PC-9 (cell line): ENCODE data around the gene COMMD2. TPM values are rescaled to one million over a fixed set of nuclear protein-coding genes. Genes with fewer than 3 reads are reported as not detected.

ENCODE experiments used
- BruUV-seq: library from RNA; stranded (reverse); fragments of 400-500 nt; replicated peaks from 2 replicates; lab custom pipeline; 2021; lab: Mats Ljungman, UMichigan
- CTCF ChIA-PET: fragments of 300-600 bp; sonication (Branson Sonifier 250); formaldehyde crosslinking; loops from one replicate; lab custom pipeline; 2022; ENCODE audit warnings: antibody characterized with exemption; lab: Charles Lee
- POLR2A ChIA-PET: fragments of 300-600 bp; sonication (Branson Sonifier 250); formaldehyde crosslinking; loops from one replicate; lab custom pipeline; 2022; ENCODE audit warnings: antibody characterized with exemption; ENCODE audit not compliant: unreplicated experiment; lab: Charles Lee
- DNase-seq, 2 experiments: peaks; one replicate each; pipeline versions ENCODE4 v3.0.0 to v3.0.0-alpha.2; 2015 to 2022; ENCODE audit warnings: mixed read lengths in 1 of 2
- H2AFZ ChIP-seq: fragments of 200-600 bp; sonication (generic); 2 replicates; pipeline ENCODE4 v1.8.1; 2017; ENCODE audit warnings: antibody characterized with exemption
- H3F3A ChIP-seq: fragments of 200-600 bp; sonication (generic); 2 replicates; pipeline ENCODE4 v1.8.1; 2017; ENCODE audit warnings: antibody characterized with exemption, mild to moderate bottlenecking, low read depth; ENCODE audit not compliant: insufficient read depth
- H3K27ac ChIP-seq: fragments of 200-600 bp; sonication (generic); 2 replicates; pipeline ENCODE4 v1.6.1; 2016; ENCODE audit warnings: mixed run types
- H3K27me3 ChIP-seq: fragments of 200-600 bp; sonication (generic); 2 replicates; pipeline ENCODE4 v1.6.1; 2016; ENCODE audit warnings: low read depth, mixed run types; ENCODE audit not compliant: insufficient read depth
- H3K36me3 ChIP-seq: fragments of 200-600 bp; sonication (generic); 2 replicates; pipeline ENCODE4 v1.6.1; 2016; ENCODE audit warnings: low read depth, mixed run types
- H3K4me1 ChIP-seq: fragments of 200-600 bp; sonication (generic); replicated peaks from 2 replicates; pipeline ENCODE4 v1.6.1; 2016; ENCODE audit warnings: mixed run types; ENCODE audit not compliant: insufficient read depth
- H3K4me2 ChIP-seq: fragments of 200-600 bp; sonication (generic); 2 replicates; pipeline ENCODE4 v1.6.1; 2017; ENCODE audit warnings: mixed run types
- H3K4me3 ChIP-seq: fragments of 200-600 bp; sonication (generic); 2 replicates; pipeline ENCODE4 v1.6.1; 2016; ENCODE audit warnings: mixed run types
- H3K79me2 ChIP-seq: fragments of 200-600 bp; sonication (generic); 2 replicates; pipeline ENCODE4 v1.6.1; 2017; ENCODE audit warnings: low read depth, mixed run types
- H3K9me2 ChIP-seq: fragments of 200-600 bp; sonication (generic); 2 replicates; pipeline ENCODE4 v1.8.1; 2017; ENCODE audit warnings: mild to moderate bottlenecking; ENCODE audit not compliant: insufficient read depth
- H3K9me3 ChIP-seq: fragments of 200-600 bp; sonication (generic); 2 replicates; pipeline ENCODE4 v1.8.1; 2016; ENCODE audit warnings: low read depth; ENCODE audit not compliant: insufficient read depth
- H4K20me1 ChIP-seq: fragments of 200-600 bp; sonication (generic); 2 replicates; pipeline ENCODE4 v1.8.1; 2017; ENCODE audit not compliant: insufficient read depth
- EZH2 ChIP-seq: fragments of 200-600 bp; sonication (generic); IDR thresholded peaks from 2 replicates; pipeline ENCODE4 v1.8.0; 2017; ENCODE audit warnings: antibody characterized with exemption, low read depth
- intact Hi-C: fragments of 100-400 bp; cut with micrococcal nuclease; formaldehyde crosslinking; loops from one replicate; pipeline ENCODE4 v1.10.0; 2022; ENCODE audit not compliant: unreplicated experiment
- total RNA-seq: library from RNA; stranded (reverse); gene quantifications from 2 replicates; pipeline ENCODE4 v1.2.3, GENCODE V29; 2021
- TF ChIP-seq, protein P1 (sequence below): fragments of 200-600 bp; sonication (generic); conservative IDR thresholded peaks from 2 replicates; pipeline ENCODE4 v1.6.1; 2017; ENCODE audit warnings: mixed run types, antibody characterized with exemption, mild to moderate bottlenecking, moderate library complexity

The COMMD2 gene
- total RNA-seq, 1 experiment from 2014 or later, result 58.2 TPM

GRCh38 chr3:149777414-149778214, 25.3 kb upstream of the COMMD2 start:
- H3K27me3 ChIP-seq, result no peaks in the 10 kb centered on the region
- TF ChIP-seq, protein P1, sequence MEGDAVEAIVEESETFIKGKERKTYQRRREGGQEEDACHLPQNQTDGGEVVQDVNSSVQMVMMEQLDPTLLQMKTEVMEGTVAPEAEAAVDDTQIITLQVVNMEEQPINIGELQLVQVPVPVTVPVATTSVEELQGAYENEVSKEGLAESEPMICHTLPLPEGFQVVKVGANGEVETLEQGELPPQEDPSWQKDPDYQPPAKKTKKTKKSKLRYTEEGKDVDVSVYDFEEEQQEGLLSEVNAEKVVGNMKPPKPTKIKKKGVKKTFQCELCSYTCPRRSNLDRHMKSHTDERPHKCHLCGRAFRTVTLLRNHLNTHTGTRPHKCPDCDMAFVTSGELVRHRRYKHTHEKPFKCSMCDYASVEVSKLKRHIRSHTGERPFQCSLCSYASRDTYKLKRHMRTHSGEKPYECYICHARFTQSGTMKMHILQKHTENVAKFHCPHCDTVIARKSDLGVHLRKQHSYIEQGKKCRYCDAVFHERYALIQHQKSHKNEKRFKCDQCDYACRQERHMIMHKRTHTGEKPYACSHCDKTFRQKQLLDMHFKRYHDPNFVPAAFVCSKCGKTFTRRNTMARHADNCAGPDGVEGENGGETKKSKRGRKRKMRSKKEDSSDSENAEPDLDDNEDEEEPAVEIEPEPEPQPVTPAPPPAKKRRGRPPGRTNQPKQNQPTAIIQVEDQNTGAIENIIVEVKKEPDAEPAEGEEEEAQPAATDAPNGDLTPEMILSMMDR, result no peak
- no peak for TF ChIP-seq EZH2
- DNase-seq, result no peak
- H4K20me1 ChIP-seq, result no peaks in the 10 kb centered on the region
- H3K9me2 ChIP-seq, result no peaks in the 10 kb centered on the region
- ChIA-PET POLR2A (interaction anchor here (0.5 to 0.6 kb wide), 2 partner anchors 120 to 477 kb away, joined by 3 read pairs; partner anchors contain the start of gene WWTR1), CTCF (interaction anchor here (0.6 kb wide), 3 partner anchors 23 to 205 kb away, joined by 3 to 4 read pairs (median 3); no protein-coding TSS in a partner anchor)
- peaks cover 7% of the 10 kb centered on the region; the same call in 1 of the 2 replicates for H3K4me1 ChIP-seq
- BruUV-seq, result no TSS peak
- H2AFZ ChIP-seq, result peak overlapping the region; percentile 17
- H3K36me3 ChIP-seq, result no peaks in the 10 kb centered on the region
- H3K4me3 ChIP-seq, result no peak overlapping the region
- H3K9me3 ChIP-seq, result no peaks in the 10 kb centered on the region
- H3F3A ChIP-seq, result no peaks in the 10 kb centered on the region
- no peaks in the 10 kb centered on the region for H3K79me2 ChIP-seq
- 0 out of 2 replicates have a peak overlapping the region, but pooled peaks have one; percentile 13 for H3K4me2 ChIP-seq
- no peak overlapping the region for H3K27ac ChIP-seq
- intact Hi-C loops, result no loop called here

- Histone ChIP-seq H3F3A (no peaks in the 10 kb centered on the region), H3K79me2 (no peaks in the 10 kb centered on the region), H3K36me3 (no peaks in the 10 kb centered on the region), H3K4me2 (no peak overlapping the region), H3K9me3 (no peaks in the 10 kb centered on the region), H3K27me3 (no peaks in the 10 kb centered on the region), H2AFZ (no peak overlapping the region), H3K9me2 (0 out of 2 replicates have a peak, but pooled peaks cover 3% of the 10 kb centered on the region), H4K20me1 (no peaks in the 10 kb centered on the region), H3K27ac (no peak overlapping the region), H3K4me1 (peaks cover 7% of the 10 kb centered on the region; the same call in 1 of the 2 replicates), H3K4me3 (no peak overlapping the region)
- TF ChIP-seq, protein P1, result no peak
- no peak for TF ChIP-seq EZH2
- no peak for DNase-seq
- BruUV-seq, result no TSS peak
- POLR2A ChIA-PET, result no interaction called here
- intact Hi-C loops, result no loop called here
- CTCF ChIA-PET, result interaction anchor here (0.6 kb wide), 1 partner anchor 31 kb away, joined by 3 read pairs; no protein-coding TSS in a partner anchor
Observed at GRCh38 chr3:149776170-149776569, 23.9 kb upstream of the COMMD2 start.

- POLR2A ChIA-PET, result no interaction called here
- no TSS peak for BruUV-seq
- Histone ChIP-seq H3K9me2 (0 out of 2 replicates have a peak, but pooled peaks cover 4% of the 10 kb centered on the region), H3K4me3 (no peak overlapping the region), H2AFZ (no peak overlapping the region), H4K20me1 (no peaks in the 10 kb centered on the region), H3K9me3 (no peaks in the 10 kb centered on the region), H3K36me3 (no peaks in the 10 kb centered on the region), H3F3A (no peaks in the 10 kb centered on the region), H3K4me1 (peaks cover 4% of the 10 kb centered on the region; the same call in 1 of the 2 replicates), H3K27ac (no peak overlapping the region), H3K4me2 (no peak overlapping the region), H3K79me2 (no peaks in the 10 kb centered on the region), H3K27me3 (no peaks in the 10 kb centered on the region)
- CTCF ChIA-PET, result interaction anchor here (0.5 to 4.0 kb wide), 2 partner anchors 35 to 197 kb away, joined by 3 to 24 read pairs; no protein-coding TSS in a partner anchor
- DNase-seq, result no peak
- TF ChIP-seq, protein P1, result no peak
- TF ChIP-seq EZH2, result no peak
- intact Hi-C loops, result loop anchor here (5.0 kb wide), 1 partner anchor 261 kb away; no protein-coding TSS in a partner anchor
Observed at GRCh38 chr3:149772861-149773260, 20.6 kb upstream of the COMMD2 start.
